GM19397 (cell line): Measurements from ENCODE around the gene ATP5PO.
A peak's percentile ranks its signal among the peaks of the same experiment; 100 is the strongest.
"Not testable (repeated sequence)": the region's sequence is repeated elsewhere in the genome, so short reads cannot be mapped to it uniquely, and the experiment has no call there.

Source experiments
- ATAC-seq: cut with Tn5 transposase; IDR thresholded peaks from one replicate; pipeline ENCODE4 v1.9.1; 2021; ENCODE audit warnings: mild to moderate bottlenecking, moderate library complexity; ENCODE audit not compliant: unreplicated experiment

The ATP5PO gene

DNA sequence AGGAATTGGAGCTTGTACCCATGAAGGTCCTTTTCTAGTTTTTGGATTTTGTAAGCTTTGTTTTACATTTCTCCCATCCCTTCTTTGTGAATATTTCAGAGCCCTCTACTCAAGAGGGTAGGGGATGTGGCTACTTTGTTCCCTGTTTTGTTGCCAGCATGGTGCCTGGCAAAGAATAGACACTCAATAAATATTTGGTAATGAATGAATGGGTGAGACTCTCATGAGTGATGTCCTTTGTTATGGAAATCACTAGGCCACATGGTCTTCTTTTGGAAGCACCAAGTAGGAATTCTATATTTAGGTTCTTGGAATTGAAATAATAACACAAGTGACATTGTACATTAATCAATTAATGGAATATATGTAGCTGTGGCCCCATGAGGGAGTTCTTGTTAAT, 26.8 kb upstream of the ATP5PO start:
- ATAC-seq = no peak

DNA sequence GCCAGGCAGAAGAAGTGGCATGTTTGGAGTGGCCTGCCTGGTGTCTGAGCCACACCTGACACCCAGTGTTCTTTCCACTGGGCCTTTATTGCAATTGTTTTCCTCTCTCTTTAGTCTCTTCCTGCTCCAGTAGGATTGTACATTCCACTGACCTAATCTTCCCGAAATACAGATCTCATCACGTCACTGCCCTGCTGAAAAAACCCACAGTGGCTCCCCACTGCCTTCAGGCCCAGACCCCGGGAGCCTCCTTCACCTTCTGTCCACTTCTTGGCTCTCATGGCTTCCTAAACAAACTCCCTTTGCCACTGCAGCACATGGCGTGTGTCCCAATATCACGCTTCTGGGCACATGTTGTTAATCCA, 25.3 kb upstream of the ATP5PO start:
- no peak for ATAC-seq

GRCh38 chr21:33940164-33940880, 24.7 kb upstream of the ATP5PO start:
- ATAC-seq = no peak

- no peak for ATAC-seq
These were observed 23.6 kb upstream of the ATP5PO start for GRCh38 chr21:33939226-33939625.

- ATAC-seq = no peak
These were observed 22.8 kb upstream of the ATP5PO start for GRCh38 chr21:33938381-33938780.

DNA sequence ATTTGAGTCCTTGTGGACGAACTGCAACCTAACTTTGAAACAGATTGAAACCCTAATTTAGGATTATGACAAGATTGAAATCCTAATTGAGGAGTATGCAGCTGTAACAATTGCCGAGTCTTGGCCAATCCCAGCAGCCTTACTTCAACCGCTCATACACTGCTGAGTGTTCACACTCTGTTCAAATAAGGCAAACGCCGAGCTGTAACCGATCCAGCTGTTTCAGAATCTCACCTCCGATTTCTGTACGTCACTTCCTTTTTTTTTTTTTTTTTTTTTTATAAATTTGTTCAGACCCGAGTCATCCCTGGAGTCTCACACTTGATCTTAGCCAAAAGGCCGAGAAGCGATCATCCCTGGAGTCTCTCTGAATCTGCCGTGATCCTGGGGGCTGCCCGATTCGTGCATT, 22.3 kb upstream of the ATP5PO start:
- ATAC-seq = no peak

- ATAC-seq = no peak
These were observed 21.5 kb upstream of the ATP5PO start for GRCh38 chr21:33937146-33937545.

DNA sequence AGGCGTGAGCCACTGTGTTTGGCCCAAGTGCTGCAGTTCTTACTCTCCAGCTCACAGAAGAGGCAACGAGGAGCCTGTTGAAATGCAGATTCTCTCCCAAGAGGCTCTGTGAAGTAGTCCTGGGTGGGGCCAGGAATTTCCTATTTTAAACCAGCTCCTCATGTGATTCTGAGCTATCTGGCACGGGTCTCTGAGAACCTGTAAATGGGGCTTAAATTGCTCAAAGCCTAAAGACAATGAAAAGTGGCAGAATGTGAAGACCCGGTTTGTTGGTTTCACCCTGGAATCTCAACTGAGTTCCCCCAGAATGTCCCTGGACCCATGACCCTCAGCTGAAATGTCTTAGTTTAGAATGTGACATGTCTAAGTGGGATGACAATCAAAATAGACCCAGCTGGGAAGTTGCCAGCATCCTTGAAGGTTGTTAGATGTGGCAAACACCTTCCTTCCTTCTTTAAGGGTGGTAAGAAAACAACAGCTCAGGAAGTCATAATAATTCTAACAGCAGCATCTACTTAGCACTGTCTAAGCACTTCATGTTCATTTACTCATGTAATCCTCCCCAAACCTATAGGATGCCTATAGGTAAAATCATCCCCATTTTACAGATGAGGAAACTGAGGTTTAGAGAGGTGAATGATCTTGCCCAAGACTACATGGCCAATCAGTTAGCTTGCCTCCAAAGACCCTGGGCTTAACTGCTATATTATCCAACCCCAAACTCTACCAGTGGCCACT, 20.9 kb upstream of the ATP5PO start:
- ATAC-seq = no peak

DNA sequence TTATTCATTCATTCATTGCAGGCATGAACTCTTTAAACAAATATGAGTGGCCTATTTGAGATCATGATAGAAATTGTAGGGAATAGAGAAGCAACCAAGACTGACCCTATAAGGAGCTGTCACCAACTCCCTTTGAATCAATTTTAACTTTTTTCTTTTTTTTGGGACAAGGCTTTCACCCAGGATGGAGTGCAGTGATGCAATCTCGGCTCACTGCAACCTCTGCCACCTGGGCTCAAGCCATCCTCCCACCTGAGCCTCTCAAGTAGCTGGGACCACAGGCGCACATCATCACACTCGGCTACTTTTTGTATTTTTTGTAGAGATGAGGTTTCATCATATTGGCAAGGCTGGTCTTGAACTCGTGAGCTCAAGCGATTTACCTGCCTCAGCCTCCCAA, 17.1 kb upstream of the ATP5PO start:
- ATAC-seq = no peak

DNA sequence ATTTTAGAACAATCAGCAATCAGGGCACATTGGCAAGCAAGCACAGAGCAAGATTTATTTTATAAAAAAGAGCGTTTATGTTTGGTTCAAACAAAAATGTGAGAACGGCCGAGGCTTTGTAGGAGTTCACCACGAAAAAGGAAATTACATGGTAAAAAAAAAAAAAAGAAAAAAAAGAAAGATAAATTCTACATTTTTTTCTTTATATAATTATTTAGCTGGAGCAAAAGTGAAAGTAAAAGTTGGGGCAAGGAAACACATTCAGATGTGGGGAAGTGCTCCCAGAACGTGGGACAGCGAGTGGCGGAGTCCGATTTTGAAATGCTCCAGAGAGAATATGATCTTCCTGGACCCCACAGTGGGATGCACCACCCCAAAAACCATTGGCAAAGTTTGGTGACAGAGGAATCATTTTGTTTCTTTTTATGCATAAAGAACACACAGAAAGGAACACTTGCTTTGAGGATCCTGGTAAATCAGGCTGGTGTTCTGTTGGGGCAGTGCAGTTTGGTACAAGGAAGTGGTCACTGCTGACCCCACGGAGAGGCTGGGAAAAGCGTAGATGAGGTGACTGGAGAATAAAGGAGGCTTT, 16.3 kb upstream of the ATP5PO start:
- ATAC-seq = no peak

- not testable (repeated sequence) for ATAC-seq
These were observed 15.6 kb upstream of the ATP5PO start for GRCh38 chr21:33931052-33931798.

GRCh38 chr21:33926248-33926647, 10.6 kb upstream of the ATP5PO start:
- not testable (repeated sequence) for ATAC-seq

GRCh38 chr21:33924766-33925100, 9.1 kb upstream of the ATP5PO start:
- ATAC-seq = no peak

- peak; percentile 88 for ATAC-seq
These were observed 8.6 kb upstream of the ATP5PO start for GRCh38 chr21:33924079-33924765.

- ATAC-seq = no peak
These were observed 1.8 kb upstream of the ATP5PO start for GRCh38 chr21:33917421-33917820.

DNA sequence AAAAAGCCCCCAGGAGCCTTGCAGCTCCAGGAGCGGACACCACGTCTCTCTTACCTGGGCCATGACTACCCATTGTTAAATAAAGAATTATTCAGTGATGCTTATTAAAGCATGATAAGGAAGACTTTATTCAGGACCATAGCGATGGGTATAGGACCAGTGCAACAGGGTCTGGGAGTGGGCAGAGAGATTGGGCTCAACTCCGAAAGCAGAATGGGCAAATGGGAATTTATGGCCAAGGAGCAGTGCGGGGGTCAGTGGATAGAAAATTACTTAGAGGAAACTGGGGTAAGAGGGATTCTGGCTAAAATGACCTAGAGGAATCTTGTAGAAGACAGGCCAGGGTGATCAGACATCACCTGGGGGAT, 580 bp upstream of the ATP5PO start:
- no peak for ATAC-seq

DNA sequence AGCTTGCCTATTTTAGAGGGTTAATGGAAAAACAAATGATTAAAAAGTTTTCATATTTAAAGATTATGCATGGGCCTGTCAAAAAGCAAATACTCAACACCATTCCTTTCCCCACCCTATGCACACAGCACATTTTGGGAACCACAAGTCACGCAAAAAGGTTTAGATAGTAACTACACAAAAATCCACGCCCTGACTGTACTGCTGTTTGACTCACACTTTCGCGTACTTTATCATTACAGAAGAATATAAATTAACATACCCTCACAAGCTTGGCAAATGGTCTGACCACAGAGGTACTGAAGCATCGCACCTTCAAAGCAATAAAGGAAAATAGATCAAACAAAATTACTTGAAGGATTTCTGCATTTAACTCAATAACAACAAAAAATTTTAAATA, 1.4 kb downstream of the ATP5PO start:
- ATAC-seq = no peak

- no peak for ATAC-seq
These were observed 5.8 kb downstream of the ATP5PO start for GRCh38 chr21:33909756-33910155.

- no peak for ATAC-seq
These were observed 6.8 kb downstream of the ATP5PO start for GRCh38 chr21:33908760-33909159.

DNA sequence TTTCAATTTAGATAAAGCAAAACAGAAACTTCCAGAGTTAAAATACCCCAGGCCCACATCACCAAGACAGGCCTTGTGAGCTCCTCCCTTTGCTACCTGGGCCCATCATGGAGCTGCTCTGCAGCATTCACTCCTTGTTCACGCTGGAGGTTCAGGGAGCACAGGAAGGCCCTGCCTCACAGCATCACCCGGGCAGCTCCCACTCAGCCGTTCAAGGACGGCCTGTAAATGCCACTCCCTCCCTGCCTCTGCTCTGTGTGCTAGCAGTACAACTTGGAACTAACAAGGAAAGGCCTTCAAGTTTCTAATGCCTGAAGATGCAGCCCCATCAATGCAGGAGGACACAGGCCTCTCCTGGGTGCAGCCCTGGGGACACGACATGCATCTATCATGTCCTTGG, 11.6 kb downstream of the ATP5PO start:
- ATAC-seq = no peak

DNA sequence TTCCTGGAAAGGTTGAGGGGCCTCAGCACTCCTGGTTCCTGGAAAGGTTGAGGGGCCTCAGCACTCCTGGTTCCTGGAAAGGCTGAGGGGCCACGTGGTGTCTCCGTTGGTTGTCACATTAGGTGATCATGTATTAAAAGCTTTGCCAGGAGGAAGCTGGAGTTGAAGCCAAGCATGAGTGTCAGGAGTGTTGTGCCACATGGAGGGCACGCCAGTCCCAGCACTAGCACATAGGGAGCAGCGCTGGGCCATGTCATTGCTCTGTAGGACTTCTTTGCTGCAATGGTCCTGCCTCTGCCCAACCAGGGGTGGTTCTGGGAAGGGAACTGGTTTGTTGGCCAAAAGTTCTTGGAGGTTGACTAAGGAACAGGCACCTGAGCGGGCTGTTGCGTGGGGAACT, 13.3 kb downstream of the ATP5PO start:
- ATAC-seq = no peak
